Large intestine (tissue), 3 donors: ENCODE measurements around the gene SLC12A2. TPM values are rescaled to one million over a fixed set of nuclear protein-coding genes. Genes with fewer than 3 reads are reported as not detected.
A peak's percentile ranks its signal among the peaks of the same experiment; 100 is the strongest.

Experiments
- DNase-seq, 2 donors: peaks; one replicate each; pipeline versions ENCODE4 v3.0.0 to v3.0.0-alpha.2; 2013
- H3K27ac ChIP-seq: one replicate; pipeline ENCODE4 v1.5.1; 2013; ENCODE audit warnings: low read length
- H3K27me3 ChIP-seq: 2 replicates; pipeline ENCODE4 v1.6.1; 2013; ENCODE audit warnings: low read length; ENCODE audit not compliant: control insufficient read depth, insufficient read depth
- H3K36me3 ChIP-seq: 2 replicates; pipeline ENCODE4 v1.6.1; 2013; ENCODE audit warnings: low read length; ENCODE audit not compliant: control insufficient read depth, insufficient read depth
- H3K4me1 ChIP-seq: one replicate; pipeline ENCODE4 v1.6.1; 2013; ENCODE audit warnings: low read length; ENCODE audit not compliant: control insufficient read depth, insufficient read depth
- H3K4me3 ChIP-seq: one replicate; pipeline ENCODE4 v1.5.1; 2013; ENCODE audit warnings: low read length
- H3K9me3 ChIP-seq: one replicate; pipeline ENCODE4 v1.6.1; 2013; ENCODE audit warnings: mild to moderate bottlenecking, low read depth, low read length, moderate library complexity; ENCODE audit not compliant: control insufficient read depth
- whole genome bisulfite sequencing: methylation state at CpG from one replicate; pipeline ENCODE4 v1.1.5; 2013; ENCODE audit warnings: low lambda C conversion rate; ENCODE audit not compliant: insufficient coverage; 5-methylcytosine and 5-hydroxymethylcytosine counted together
- polyA plus RNA-seq: library from polyadenylated mRNA; unstranded; fragments of 120-200 nt; gene quantifications from one replicate; pipeline ENCODE4 v1.2.1, GENCODE V29; 2013

The SLC12A2 gene
- polyA plus RNA-seq, 1 donor = 86.8 TPM

DNA sequence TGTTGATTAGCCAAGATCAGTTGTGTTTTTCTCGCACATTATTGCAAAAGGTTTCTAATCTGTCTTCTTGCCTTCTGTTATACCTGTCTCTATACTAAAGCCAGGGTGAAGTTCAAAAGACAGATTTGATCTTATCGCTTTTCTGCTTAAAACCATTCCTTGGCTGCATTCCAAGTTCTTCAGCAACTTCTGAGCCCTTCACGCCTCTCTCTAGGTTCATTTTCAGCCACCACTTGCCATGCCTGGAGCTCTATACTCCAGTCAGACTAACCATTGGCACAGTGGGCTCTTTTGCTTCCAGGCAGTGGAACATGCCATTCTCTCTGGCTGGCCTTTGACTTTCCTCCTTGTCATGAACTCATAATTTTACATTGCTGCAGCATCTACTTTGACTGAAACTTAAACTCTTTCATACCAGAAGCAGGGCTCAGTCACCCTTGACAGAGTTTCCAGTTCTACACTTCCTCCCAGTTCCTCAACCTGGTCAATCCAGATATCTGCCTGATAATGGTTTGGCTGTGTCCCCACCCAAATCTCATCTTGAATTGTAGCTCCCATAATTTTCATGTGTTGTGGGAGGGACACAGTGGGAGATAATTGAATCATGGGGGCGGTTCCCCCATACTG is 114.4 kb downstream of the SLC12A2 start:
- Histone ChIP-seq H3K9me3 (no peaks in the 10 kb centered on the region), H3K36me3 (peaks cover 10% of the 10 kb centered on the region), H3K27ac (peak overlapping the region; percentile 50), H3K27me3 (no peaks in the 10 kb centered on the region), H3K4me1 (peaks cover 43% of the 10 kb centered on the region), H3K4me3 (no peak overlapping the region)
- peak; percentile 51 to 76 for DNase-seq
- WGBS = 10% methylated on average over 2 of the region's 4 CpGs

DNA sequence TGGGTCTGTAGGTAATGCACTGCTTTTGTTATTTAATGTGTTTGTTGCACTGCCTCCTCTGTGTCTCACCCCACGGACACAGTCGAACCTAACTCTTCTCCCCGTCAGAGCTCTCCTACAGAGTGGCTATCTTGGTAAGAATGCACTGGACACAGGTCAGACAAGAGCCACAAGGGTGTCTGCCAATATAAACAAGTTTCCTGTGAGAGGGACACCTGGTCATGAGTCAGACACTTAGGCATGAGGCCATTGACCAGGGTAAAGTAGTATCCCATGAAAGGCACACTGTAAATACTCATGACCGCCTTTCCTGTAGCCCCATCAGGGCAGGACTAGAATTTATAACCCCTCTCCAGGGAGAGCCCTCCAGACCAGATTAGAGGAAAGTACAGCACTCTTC is 115.5 kb downstream of the SLC12A2 start:
- Histone ChIP-seq H3K27ac (peak overlapping the region; percentile 56), H3K4me1 (peaks cover 43% of the 10 kb centered on the region), H3K4me3 (no peak overlapping the region), H3K36me3 (peaks cover 3% of the 10 kb centered on the region), H3K27me3 (no peaks in the 10 kb centered on the region), H3K9me3 (no peaks in the 10 kb centered on the region)
- DNase-seq = peak; percentile 48 to 79
- no CpG with 5 or more reads among the region's 4 CpGs for WGBS

DNA sequence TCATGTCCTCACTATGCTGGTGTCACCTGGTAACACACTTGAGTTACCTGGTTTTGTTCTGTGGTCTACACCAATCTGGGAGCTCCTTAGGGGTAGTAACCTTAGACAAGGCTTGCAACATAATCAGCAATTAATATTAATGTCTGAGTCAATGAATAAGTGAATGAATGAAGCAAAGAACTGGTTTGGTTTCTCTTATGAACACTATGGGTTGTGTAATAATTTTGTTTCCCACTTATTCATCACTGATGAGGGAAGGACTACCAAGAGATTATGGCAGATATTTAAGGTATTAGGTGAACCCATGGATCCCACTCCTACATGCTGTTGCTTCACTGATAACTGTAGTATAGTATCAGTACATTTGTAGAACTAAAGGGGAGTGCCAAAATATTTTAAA is 116.0 kb downstream of the SLC12A2 start:
- no peak for DNase-seq
- H3K27me3 ChIP-seq = no peaks in the 10 kb centered on the region
- H3K9me3 ChIP-seq = no peaks in the 10 kb centered on the region
- no peak overlapping the region for H3K4me3 ChIP-seq
- peaks cover 43% of the 10 kb centered on the region for H3K4me1 ChIP-seq
- peak overlapping the region; percentile 56 for H3K27ac ChIP-seq
- peaks cover 3% of the 10 kb centered on the region for H3K36me3 ChIP-seq

DNA sequence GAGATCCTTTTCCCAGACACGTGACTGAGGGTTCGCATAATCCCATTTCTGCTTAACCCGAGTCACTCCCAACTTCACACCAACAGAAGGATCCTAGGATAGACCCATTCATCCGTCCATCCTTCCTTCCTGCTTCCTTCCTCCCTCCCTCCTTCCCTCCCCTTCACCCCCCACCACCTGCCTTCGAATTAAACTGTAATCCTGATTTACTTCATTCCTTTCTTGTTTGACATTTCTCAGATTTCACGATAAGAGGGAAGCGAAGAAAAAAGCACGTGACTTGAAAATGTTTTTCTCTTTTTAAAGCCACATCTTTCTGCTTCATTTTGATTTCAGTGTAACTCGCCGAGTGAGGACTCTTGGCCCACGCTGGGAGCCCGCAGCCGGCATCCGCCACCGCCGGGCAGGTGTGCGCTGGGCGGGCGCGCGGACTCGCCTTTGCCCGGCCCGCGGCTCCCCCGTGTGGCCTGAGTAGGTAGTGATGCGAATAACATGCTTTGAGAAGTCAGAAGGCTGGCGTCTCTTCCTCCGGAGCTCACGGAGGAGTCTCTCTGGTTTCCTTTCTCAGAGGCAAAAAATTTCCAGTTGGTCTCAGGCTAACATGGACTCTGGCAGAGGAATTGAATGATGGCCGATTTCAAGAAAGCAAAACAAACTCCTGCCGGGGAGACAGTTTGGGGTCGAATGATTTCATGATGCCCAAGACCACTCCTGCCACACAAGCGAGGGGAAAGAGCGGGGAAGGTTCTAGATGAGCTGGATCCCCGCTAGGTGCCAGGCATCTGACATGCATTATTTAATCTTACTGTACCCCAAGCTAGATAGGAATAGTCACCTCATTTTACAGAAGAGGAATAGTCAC is 117.7 kb downstream of the SLC12A2 start:
- Histone ChIP-seq H3K4me1 (peaks cover 43% of the 10 kb centered on the region), H3K27ac (no peak overlapping the region)
- DNase-seq = peak; percentile 64 to 73

DNA sequence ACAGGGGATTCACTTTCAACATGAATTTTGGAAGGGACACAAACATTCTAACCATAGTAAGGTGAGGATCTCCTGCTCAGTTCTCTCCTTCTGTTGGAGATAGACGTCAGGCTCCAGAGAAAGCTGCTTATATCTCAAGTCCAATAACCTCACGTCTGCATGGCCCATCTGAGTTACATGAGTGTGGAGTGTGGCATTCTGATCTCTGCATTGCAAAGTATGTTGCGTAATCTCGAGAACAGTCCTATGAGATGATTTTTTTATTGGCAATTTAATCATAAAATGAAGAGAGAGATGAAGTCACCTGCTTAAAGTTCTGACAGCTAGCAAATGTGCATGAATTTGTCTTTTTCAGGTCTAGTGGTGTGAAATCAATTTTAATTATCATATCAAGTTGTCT is 118.8 kb downstream of the SLC12A2 start:
- Histone ChIP-seq H3K9me3 (no peaks in the 10 kb centered on the region), H3K4me1 (peaks cover 36% of the 10 kb centered on the region), H3K4me3 (no peak overlapping the region), H3K27ac (no peak overlapping the region), H3K36me3 (peaks cover 3% of the 10 kb centered on the region), H3K27me3 (no peaks in the 10 kb centered on the region)
- no CpG with 5 or more reads among the region's 4 CpGs for WGBS
- no peak for DNase-seq

More for the DNA sequence above, 117.7 kb downstream of the SLC12A2 start:
- no peak overlapping the region for H3K4me3 ChIP-seq
- peaks cover 3% of the 10 kb centered on the region for H3K36me3 ChIP-seq
- 3% methylated on average over 5 of the region's 36 CpGs for WGBS
- H3K9me3 ChIP-seq = no peaks in the 10 kb centered on the region
- no peaks in the 10 kb centered on the region for H3K27me3 ChIP-seq

DNA sequence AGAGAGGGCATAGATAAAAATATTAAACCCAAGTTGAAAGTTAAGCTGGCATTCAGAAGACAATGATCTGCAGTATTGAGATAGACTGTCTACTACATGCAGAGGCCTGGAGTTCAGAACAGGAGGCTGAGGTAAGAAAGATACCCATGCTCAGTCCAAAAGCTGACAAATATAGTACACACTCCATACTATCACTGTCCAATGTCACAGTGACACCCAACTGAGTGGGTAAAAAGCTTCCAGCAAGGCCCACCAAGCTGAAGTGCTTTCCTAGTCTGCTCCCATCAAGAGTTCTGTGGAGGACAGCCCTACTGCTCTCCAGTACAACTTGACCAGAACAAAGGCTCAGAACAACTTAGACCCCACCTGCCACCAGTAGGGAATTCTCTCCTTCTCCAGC is 124.9 kb downstream of the SLC12A2 start:
- no peaks in the 10 kb centered on the region for H3K27me3 ChIP-seq
- no peaks in the 10 kb centered on the region for H3K36me3 ChIP-seq
- no peak for DNase-seq
- H3K9me3 ChIP-seq = no peaks in the 10 kb centered on the region
- no peaks in the 10 kb centered on the region for H3K4me1 ChIP-seq
- H3K4me3 ChIP-seq = no peak overlapping the region
- no peak overlapping the region for H3K27ac ChIP-seq

DNA sequence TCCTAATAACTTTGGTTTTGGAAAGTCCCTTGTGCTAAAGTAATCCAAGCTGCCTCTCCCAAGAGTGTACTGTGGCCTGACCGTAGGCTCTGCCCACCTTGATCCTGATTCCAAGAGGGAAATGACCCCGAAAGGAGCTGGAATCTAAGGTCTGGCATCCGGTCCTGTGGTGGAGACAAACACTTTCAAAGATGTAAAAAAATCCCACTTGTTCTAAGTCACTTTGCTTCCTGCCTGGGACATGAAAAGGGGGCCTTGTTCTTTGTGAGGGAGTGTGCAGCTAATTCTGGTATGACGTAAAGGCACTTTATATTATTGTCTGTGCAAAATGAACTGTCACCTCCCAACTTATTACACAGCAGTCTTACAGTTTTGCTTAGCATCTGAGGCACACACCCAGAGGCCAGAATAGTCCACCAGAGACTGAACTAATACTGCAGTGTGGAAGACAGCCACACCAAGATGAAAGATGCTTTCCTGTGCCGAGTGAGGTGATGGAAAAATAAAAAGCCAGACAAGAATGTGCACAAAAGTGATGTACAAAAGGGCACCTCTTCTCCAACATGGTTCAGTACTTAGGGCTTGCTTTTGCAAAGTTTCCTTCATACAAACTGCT is 128.7 kb downstream of the SLC12A2 start:
- DNase-seq = no peak
- no CpG with 5 or more reads among the region's 5 CpGs for WGBS

DNA sequence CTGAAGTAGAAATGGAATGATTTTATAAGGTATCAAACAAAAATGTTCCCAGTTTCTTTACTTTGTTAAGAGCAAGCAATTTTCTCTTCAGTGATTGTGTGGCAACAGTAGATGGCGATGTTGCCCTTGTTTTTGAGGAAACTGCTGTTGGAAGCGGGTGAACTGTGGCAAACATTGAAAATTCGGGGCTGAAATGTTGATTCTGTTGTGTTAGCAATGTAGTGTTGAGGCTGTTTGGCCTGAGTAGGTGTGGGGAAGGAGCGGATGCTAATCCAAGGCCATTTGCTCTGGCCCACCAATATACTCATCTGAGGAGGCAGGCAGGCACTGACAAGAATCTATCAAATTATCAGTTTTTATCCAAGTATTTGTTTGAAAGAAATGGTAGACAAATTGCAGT is 129.8 kb downstream of the SLC12A2 start:
- peak in 1 of 2 donors; percentile 41 for DNase-seq
- Histone ChIP-seq H3K4me1 (no peaks in the 10 kb centered on the region), H3K9me3 (no peaks in the 10 kb centered on the region), H3K27ac (no peak overlapping the region), H3K27me3 (no peaks in the 10 kb centered on the region), H3K36me3 (no peaks in the 10 kb centered on the region), H3K4me3 (no peak overlapping the region)
- no CpG with 5 or more reads among the region's 4 CpGs for WGBS

More for the DNA sequence above, 128.7 kb downstream of the SLC12A2 start:
- Histone ChIP-seq H3K36me3 (no peaks in the 10 kb centered on the region), H3K27ac (no peak overlapping the region), H3K9me3 (no peaks in the 10 kb centered on the region), H3K4me1 (no peaks in the 10 kb centered on the region), H3K4me3 (no peak overlapping the region), H3K27me3 (no peaks in the 10 kb centered on the region)

DNA sequence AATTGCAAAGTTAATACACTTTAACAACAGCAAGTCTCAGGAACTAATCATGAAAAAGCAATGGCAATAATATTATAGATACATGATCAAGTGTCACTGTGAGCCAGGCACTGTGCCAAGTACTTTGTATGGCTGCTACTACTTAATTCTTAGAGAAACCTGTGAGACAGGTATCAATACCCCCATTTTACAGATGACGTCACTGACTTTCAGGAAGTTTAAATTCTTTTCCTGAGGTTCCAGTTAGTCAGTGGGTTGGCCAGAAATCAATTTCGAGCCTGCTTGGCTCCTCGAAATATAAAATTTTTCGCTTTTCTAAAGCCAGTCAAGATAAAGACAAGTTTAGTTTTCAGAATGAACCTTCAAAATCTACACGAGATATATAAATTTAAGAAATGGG is 130.3 kb downstream of the SLC12A2 start:
- WGBS = 97% methylated on average over 4 of the region's 5 CpGs
- Histone ChIP-seq H3K4me1 (no peaks in the 10 kb centered on the region), H3K9me3 (no peaks in the 10 kb centered on the region), H3K4me3 (no peak overlapping the region), H3K27me3 (no peaks in the 10 kb centered on the region), H3K27ac (no peak overlapping the region), H3K36me3 (no peaks in the 10 kb centered on the region)
- no peak for DNase-seq

DNA sequence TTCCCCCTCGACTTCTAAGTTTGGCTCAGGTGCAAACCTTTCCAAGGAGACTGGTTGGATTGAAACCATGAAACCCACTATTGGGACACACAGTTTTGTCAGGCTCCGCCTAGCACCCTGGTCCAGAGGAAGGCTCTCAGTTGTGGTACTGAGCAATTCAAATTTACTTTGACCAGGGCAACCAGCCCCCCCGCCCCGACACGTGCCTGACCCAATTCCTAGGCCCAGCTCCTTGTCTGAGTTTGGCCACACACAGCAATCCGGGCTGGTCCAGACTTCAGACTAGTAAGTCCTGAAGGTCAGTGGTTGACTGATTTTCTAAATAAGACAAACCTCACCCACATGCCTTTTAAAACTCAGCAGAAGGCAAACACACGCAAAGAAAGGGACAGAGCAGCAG is 132.7 kb downstream of the SLC12A2 start:
- H3K27ac ChIP-seq = no peak overlapping the region
- H3K4me3 ChIP-seq = no peak overlapping the region
- no peaks in the 10 kb centered on the region for H3K27me3 ChIP-seq
- no peaks in the 10 kb centered on the region for H3K36me3 ChIP-seq
- no peaks in the 10 kb centered on the region for H3K9me3 ChIP-seq
- DNase-seq = no peak
- WGBS = no CpG with 5 or more reads among the region's 7 CpGs
- no peaks in the 10 kb centered on the region for H3K4me1 ChIP-seq
